ENCODE data around the gene TICAM2.
A peak's percentile ranks its signal among the peaks of the same experiment; 100 is the strongest.
"Not testable (repeated sequence)": the region's sequence is repeated elsewhere in the genome, so short reads cannot be mapped to it uniquely, and the experiment has no call there.

TICAM2 gene

GRCh38 chr5:115601701-115602590 is at the start of gene TICAM2:
Gene TICAM2, minus strand, starts transcription at chr5:115602479. Its CDS starts 21,223 bp downstream, at chr5:115581256.
- peak; percentile 47 for DNase-seq

GRCh38 chr5:115649541-115649940 is 47.3 kb upstream of the TICAM2 start:
- no peak for DNase-seq

- DNase-seq: no peak
Observed at GRCh38 chr5:115648056-115648455, 45.8 kb upstream of the TICAM2 start.

GRCh38 chr5:115645386-115645785 is 43.1 kb upstream of the TICAM2 start:
- not testable (repeated sequence) for DNase-seq

GRCh38 chr5:115644046-115644445 is 41.8 kb upstream of the TICAM2 start:
- DNase-seq: no peak

GRCh38 chr5:115641948-115642347 is 39.7 kb upstream of the TICAM2 start:
- DNase-seq: no peak

- no peak for DNase-seq
Observed at GRCh38 chr5:115640274-115640673, 38.0 kb upstream of the TICAM2 start.

- no peak for DNase-seq
Observed at GRCh38 chr5:115639377-115639776, 37.1 kb upstream of the TICAM2 start.

GRCh38 chr5:115637507-115637906 is 35.2 kb upstream of the TICAM2 start:
- no peak for DNase-seq

- DNase-seq: no peak
Observed at GRCh38 chr5:115636008-115636407, 33.7 kb upstream of the TICAM2 start.

GRCh38 chr5:115634343-115635132 is 32.3 kb upstream of the TICAM2 start:
- peak; percentile 82 for DNase-seq

- no peak for DNase-seq
Observed at GRCh38 chr5:115629903-115630302, 27.6 kb upstream of the TICAM2 start.

- DNase-seq: no peak
Observed at GRCh38 chr5:115627295-115627865, 25.1 kb upstream of the TICAM2 start.

GRCh38 chr5:115626445-115626823 is 24.2 kb upstream of the TICAM2 start:
- DNase-seq: no peak

- DNase-seq: peak; percentile 100
Observed at GRCh38 chr5:115625579-115626444, 23.5 kb upstream of the TICAM2 start, which contains the start of gene TMED7. Gene TMED7, minus strand, starts transcription at chr5:115626036. Its CDS starts 244 bp downstream, at chr5:115625792.

GRCh38 chr5:115624994-115625393 is 22.7 kb upstream of the TICAM2 start:
- DNase-seq: no peak

- no peak for DNase-seq
Observed at GRCh38 chr5:115623658-115624057, 21.4 kb upstream of the TICAM2 start.

- DNase-seq: no peak
Observed at GRCh38 chr5:115621365-115621900, 19.2 kb upstream of the TICAM2 start.

GRCh38 chr5:115616892-115617291 is 14.6 kb upstream of the TICAM2 start:
- DNase-seq: no peak

GRCh38 chr5:115616472-115616871 is 14.2 kb upstream of the TICAM2 start:
- no peak for DNase-seq

- DNase-seq: no peak
Observed at GRCh38 chr5:115611873-115612272, 9.6 kb upstream of the TICAM2 start.

- no peak for DNase-seq
Observed at GRCh38 chr5:115607935-115608334, 5.7 kb upstream of the TICAM2 start.
